HG03066 (cell line): ENCODE data around the gene MACROD1.

Experiments
- ATAC-seq: cut with Tn5 transposase; IDR thresholded peaks from one replicate; pipeline ENCODE4 v1.9.1; 2021; ENCODE audit warnings: low read depth; ENCODE audit not compliant: unreplicated experiment

The MACROD1 gene

GRCh38 chr11:64080390-64080789 is 85.5 kb downstream of the MACROD1 start:
- no peak for ATAC-seq

GRCh38 chr11:64078905-64079304 is 87.0 kb downstream of the MACROD1 start:
- no peak for ATAC-seq

GRCh38 chr11:64078284-64078683 is 87.6 kb downstream of the MACROD1 start:
- ATAC-seq = no peak

- ATAC-seq = no peak
These were observed 88.3 kb downstream of the MACROD1 start for GRCh38 chr11:64077607-64078006.

DNA sequence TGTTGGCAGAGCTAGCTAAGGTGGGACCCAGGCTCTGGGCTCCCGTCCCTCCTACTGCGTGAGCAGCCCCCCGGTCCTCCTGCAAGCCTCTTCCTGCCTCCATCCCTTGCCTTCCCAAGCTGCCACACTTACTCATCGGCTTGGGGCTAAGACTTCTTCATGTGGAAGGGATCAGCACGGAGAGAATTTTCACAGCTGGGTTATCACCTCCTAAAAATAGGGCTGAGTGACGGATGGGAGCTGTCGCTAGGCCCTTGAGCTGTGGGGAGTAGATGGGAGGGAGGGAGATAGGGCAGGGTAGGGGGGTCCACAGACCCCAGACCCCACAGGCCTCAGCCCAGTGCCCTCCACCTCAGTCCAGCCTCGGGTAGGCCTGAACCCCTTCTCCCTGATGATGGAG is 89.2 kb downstream of the MACROD1 start:
- ATAC-seq = no peak

- ATAC-seq = no peak
These were observed 91.7 kb downstream of the MACROD1 start for GRCh38 chr11:64074239-64074638.

DNA sequence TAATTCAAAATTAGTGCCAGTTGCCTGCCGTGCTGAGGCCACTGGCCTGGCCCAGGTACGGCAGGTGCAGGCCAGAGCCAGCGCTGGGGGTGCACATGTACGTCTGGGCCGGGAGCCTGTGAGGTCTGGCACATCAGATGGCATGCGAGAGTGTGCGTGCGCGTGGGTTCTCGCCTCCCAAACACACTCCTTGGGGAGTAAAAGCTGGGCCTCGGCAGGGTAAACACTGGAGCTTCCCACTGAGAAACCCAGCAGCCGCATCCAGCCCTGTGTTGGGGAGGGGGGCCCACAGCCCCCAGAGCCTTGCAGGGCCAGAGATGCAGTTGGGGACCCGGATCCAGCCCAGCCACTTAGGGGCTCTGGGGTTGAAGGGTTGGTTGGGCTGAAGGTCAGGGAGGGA is 92.4 kb downstream of the MACROD1 start:
- ATAC-seq = no peak

- ATAC-seq = no peak
These were observed 93.0 kb downstream of the MACROD1 start for GRCh38 chr11:64072871-64073270.

DNA sequence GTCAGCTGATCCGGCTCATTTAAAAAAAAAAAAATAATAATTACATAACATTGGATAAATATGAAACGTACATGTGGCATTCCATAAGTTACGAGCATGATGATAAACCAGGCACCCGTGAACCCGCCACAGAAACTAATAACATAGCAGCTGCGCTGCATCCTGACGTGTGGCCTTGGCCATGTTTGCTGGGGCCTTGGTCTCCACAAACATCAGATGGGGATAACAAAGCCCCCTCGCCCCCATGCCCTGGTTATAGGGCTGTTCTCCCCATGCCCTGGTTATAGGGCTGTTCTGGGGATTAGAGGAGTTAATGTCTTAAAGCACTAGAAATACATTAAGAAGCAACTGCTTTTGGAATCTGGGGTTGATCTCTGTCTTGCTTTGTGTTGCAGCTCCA is 93.5 kb downstream of the MACROD1 start:
- no peak for ATAC-seq

- no peak for ATAC-seq
These were observed 94.1 kb downstream of the MACROD1 start for GRCh38 chr11:64071849-64072248.

DNA sequence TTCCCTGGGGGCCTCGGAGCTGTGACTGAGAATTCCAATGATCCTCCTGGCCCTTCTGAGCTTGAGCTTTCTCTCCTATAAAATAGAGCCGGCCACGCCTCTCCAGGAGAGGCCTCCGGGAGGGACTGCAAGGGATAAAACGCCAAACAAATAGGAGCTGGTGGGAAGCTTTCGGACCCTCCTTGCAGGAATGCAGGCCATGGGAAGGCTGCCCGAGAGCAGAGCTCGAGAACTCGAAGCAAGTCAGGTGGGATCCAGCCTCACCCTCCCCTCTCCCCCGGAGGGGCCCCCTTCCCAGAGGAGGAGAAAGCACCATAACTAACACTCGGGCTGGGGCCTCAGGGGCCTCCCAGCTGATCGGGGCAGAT is 95.6 kb downstream of the MACROD1 start:
- ATAC-seq = no peak

- no peak for ATAC-seq
These were observed 96.3 kb downstream of the MACROD1 start for GRCh38 chr11:64069401-64070313.

- ATAC-seq = no peak
These were observed 97.1 kb downstream of the MACROD1 start for GRCh38 chr11:64068705-64069400.

GRCh38 chr11:64067230-64067993 is 98.5 kb downstream of the MACROD1 start:
- ATAC-seq = no peak

DNA sequence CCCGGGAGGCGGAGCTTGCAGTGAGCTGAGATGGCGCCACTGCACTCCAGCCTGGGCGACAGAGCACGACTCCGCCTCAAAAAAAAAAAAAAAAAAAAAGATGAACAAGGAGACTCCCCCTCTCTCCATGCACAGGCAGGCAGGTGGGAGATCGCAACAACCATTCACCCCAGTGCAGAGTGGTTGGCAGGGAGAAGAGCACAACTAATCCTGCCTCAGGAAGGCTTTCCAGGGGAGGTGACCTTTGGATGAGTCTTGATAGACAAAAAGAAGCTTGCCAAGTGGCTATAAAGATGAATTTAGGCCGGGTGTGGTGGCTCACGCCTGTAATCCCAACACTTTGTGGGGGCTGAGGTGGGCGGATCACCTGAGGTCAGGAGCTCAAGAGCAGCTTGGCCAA is 100.2 kb downstream of the MACROD1 start:
- no peak for ATAC-seq

DNA sequence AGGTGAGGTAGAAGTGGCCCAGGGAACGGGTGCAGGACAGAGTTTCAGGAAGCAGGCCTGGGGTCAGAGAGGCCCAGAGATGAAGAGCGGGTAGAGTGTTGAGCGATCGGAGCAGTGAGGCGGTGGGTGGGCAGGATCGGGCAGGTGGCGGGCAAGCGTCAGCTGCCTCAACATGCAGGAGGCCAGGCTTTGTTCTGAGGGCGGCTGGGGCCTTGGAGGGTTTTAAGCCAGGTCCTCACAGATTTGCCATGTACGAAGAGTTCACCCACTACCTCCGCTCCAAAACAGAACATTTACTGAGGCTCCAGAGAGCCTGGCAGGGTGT is 100.8 kb downstream of the MACROD1 start:
- ATAC-seq = no peak

- ATAC-seq = no peak
These were observed 101.4 kb downstream of the MACROD1 start for GRCh38 chr11:64064374-64065140.

GRCh38 chr11:64063777-64064176 is 102.1 kb downstream of the MACROD1 start:
- no peak for ATAC-seq

DNA sequence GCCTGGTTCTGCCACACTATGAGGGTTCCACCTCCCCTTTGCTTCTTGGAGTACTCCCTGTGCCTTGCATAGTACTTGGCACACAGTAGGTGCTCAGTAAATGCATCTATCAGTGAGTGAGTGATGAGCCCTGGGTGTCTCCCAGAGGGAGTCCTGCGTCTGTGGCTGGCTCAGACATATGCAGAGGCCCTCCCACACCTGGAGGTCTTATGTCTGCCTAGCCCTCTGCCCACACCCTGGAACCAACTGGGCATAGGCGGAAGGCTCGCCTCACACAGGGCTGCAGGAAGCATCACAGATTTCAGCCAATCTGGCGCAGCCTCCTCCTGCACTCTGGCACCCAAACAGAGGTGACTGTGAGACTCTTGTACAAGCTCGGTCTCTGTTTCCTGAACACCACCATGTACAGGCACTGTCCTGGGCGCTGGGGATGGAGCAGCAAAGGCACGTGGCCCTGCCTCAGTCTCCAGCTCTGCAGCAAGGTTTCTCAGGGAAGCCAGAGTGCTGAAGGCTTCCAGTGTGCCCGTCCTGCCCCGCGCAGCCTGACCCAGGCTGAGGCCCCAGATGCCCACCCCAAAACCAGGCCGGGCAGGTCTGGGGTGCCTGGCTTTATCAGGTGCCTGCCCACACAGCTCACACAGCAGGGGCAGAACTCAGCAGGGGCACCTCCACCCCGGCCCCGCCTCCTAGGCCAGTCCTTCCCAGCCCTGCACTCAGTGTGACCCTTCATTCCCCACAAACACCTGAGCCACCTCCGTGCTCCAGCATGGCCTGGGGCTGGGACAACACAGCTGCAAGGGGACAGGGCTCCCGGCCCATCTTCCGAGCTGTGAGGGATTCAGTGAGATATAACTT is 103.5 kb downstream of the MACROD1 start:
- ATAC-seq = no peak
